ENCODE data around the gene NCAPD3.

Gene NCAPD3

DNA sequence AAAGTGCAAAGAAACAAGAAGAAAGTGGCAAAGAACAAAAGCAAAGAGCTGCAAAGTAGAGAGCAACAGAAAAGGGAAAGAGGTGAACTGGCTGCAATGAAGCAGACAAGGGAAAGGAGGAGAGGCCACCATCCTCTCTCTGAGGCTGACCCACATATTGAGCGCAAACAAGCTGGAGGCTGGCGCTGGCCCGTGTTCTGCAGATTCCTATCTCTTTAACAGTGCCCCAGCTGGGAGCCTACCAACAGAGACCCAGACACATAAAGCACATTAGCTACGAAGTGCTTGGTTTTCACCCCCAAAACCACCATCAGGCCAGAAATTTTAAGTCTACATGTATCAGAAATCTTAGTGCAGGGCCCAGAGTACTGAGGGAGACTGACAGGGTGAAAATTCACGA, 17.6 kb downstream of the NCAPD3 start:
- TF ChIP-seq TCF4 (CRISPR knock-in tag; IDR thresholded peaks at IDR 0.05; ENCODE audit: borderline replicate concordance), result peak; percentile 25; the same call in 1 of the 2 replicates
- TF ChIP-seq, protein P1, sequence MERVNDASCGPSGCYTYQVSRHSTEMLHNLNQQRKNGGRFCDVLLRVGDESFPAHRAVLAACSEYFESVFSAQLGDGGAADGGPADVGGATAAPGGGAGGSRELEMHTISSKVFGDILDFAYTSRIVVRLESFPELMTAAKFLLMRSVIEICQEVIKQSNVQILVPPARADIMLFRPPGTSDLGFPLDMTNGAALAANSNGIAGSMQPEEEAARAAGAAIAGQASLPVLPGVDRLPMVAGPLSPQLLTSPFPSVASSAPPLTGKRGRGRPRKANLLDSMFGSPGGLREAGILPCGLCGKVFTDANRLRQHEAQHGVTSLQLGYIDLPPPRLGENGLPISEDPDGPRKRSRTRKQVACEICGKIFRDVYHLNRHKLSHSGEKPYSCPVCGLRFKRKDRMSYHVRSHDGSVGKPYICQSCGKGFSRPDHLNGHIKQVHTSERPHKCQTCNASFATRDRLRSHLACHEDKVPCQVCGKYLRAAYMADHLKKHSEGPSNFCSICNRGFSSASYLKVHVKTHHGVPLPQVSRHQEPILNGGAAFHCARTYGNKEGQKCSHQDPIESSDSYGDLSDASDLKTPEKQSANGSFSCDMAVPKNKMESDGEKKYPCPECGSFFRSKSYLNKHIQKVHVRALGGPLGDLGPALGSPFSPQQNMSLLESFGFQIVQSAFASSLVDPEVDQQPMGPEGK (CRISPR knock-in tag; IDR thresholded peaks at IDR 0.05; ENCODE audit: borderline replicate concordance), result no peak
- no peak for TF ChIP-seq ZC3H10 (CRISPR knock-in tag; IDR thresholded peaks at IDR 0.05)
- ATAC-seq, result no peak; the same call in 2 of the 3 replicates

DNA sequence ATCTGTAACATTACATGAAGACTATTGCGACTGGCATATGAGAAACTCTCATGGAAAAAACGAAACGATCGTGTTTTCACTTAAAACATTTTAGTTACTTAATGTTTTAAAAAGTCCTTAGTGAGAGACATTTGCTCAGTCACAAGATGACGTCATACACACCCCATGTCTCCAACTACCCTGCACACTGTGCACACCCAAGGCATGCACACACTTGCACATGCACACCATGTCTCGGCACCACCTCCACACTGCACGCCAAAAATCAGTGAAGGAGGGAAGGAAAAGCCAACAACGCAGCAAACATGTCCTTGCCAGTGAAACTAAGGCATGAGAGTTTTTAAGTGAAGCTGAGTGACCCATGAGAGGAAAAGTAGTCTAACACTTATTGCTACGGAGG, 18.0 kb downstream of the NCAPD3 start:
- ATAC-seq, result no peak
- TF ChIP-seq CSDC2 (CRISPR knock-in tag; IDR thresholded peaks at IDR 0.05) (no peak), ARNTL (CRISPR knock-in tag; IDR thresholded peaks at IDR 0.05; ENCODE audit: borderline replicate concordance, low read depth) (no peak), TCF4 (CRISPR knock-in tag; IDR thresholded peaks at IDR 0.05; ENCODE audit: borderline replicate concordance) (no peak), PPARA (CRISPR knock-in tag; IDR thresholded peaks at IDR 0.05; ENCODE audit: borderline replicate concordance) (no peak), ESRRG (CRISPR knock-in tag; IDR thresholded peaks at IDR 0.05) (no peak), BACH2 (CRISPR knock-in tag; IDR thresholded peaks at IDR 0.05; ENCODE audit: borderline replicate concordance) (no peak), ZNF70 (CRISPR knock-in tag; IDR thresholded peaks at IDR 0.05) (no peak), ZC3H10 (CRISPR knock-in tag; IDR thresholded peaks at IDR 0.05) (no peak), TOX (CRISPR knock-in tag; IDR thresholded peaks at IDR 0.05; ENCODE audit: borderline replicate concordance) (no peak), GLIS3 (CRISPR knock-in tag; IDR thresholded peaks at IDR 0.05) (no peak), SNAI2 (CRISPR knock-in tag; IDR thresholded peaks at IDR 0.05) (no peak), ZFP3 (CRISPR knock-in tag; IDR thresholded peaks at IDR 0.05) (no peak), ZNF565 (CRISPR knock-in tag; conservative IDR thresholded peaks at IDR 0.05; ENCODE audit: low read depth) (no peak)
- TF ChIP-seq, protein P2, sequence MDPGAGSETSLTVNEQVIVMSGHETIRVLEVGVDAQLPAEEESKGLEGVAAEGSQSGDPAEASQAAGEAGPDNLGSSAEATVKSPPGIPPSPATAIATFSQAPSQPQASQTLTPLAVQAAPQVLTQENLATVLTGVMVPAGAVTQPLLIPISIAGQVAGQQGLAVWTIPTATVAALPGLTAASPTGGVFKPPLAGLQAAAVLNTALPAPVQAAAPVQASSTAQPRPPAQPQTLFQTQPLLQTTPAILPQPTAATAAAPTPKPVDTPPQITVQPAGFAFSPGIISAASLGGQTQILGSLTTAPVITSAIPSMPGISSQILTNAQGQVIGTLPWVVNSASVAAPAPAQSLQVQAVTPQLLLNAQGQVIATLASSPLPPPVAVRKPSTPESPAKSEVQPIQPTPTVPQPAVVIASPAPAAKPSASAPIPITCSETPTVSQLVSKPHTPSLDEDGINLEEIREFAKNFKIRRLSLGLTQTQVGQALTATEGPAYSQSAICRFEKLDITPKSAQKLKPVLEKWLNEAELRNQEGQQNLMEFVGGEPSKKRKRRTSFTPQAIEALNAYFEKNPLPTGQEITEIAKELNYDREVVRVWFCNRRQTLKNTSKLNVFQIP (CRISPR knock-in tag; IDR thresholded peaks at IDR 0.05; ENCODE audit: borderline replicate concordance, low read depth), result no peak
- TF ChIP-seq, protein P3, sequence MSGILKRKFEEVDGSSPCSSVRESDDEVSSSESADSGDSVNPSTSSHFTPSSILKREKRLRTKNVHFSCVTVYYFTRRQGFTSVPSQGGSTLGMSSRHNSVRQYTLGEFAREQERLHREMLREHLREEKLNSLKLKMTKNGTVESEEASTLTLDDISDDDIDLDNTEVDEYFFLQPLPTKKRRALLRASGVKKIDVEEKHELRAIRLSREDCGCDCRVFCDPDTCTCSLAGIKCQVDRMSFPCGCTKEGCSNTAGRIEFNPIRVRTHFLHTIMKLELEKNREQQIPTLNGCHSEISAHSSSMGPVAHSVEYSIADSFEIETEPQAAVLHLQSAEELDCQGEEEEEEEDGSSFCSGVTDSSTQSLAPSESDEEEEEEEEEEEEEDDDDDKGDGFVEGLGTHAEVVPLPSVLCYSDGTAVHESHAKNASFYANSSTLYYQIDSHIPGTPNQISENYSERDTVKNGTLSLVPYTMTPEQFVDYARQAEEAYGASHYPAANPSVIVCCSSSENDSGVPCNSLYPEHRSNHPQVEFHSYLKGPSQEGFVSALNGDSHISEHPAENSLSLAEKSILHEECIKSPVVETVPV (CRISPR knock-in tag; IDR thresholded peaks at IDR 0.05), result no peak
- TF ChIP-seq, protein P1 (CRISPR knock-in tag; IDR thresholded peaks at IDR 0.05; ENCODE audit: borderline replicate concordance), result no peak
- TF ChIP-seq, protein P4, sequence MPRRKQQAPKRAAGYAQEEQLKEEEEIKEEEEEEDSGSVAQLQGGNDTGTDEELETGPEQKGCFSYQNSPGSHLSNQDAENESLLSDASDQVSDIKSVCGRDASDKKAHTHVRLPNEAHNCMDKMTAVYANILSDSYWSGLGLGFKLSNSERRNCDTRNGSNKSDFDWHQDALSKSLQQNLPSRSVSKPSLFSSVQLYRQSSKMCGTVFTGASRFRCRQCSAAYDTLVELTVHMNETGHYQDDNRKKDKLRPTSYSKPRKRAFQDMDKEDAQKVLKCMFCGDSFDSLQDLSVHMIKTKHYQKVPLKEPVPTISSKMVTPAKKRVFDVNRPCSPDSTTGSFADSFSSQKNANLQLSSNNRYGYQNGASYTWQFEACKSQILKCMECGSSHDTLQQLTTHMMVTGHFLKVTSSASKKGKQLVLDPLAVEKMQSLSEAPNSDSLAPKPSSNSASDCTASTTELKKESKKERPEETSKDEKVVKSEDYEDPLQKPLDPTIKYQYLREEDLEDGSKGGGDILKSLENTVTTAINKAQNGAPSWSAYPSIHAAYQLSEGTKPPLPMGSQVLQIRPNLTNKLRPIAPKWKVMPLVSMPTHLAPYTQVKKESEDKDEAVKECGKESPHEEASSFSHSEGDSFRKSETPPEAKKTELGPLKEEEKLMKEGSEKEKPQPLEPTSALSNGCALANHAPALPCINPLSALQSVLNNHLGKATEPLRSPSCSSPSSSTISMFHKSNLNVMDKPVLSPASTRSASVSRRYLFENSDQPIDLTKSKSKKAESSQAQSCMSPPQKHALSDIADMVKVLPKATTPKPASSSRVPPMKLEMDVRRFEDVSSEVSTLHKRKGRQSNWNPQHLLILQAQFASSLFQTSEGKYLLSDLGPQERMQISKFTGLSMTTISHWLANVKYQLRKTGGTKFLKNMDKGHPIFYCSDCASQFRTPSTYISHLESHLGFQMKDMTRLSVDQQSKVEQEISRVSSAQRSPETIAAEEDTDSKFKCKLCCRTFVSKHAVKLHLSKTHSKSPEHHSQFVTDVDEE (CRISPR knock-in tag; IDR thresholded peaks at IDR 0.05), result no peak
- TF ChIP-seq, protein P5, sequence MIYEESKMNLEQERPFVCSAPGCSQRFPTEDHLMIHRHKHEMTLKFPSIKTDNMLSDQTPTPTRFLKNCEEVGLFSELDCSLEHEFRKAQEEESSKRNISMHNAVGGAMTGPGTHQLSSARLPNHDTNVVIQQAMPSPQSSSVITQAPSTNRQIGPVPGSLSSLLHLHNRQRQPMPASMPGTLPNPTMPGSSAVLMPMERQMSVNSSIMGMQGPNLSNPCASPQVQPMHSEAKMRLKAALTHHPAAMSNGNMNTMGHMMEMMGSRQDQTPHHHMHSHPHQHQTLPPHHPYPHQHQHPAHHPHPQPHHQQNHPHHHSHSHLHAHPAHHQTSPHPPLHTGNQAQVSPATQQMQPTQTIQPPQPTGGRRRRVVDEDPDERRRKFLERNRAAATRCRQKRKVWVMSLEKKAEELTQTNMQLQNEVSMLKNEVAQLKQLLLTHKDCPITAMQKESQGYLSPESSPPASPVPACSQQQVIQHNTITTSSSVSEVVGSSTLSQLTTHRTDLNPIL (CRISPR knock-in tag; IDR thresholded peaks at IDR 0.05; ENCODE audit: low read depth), result no peak

DNA sequence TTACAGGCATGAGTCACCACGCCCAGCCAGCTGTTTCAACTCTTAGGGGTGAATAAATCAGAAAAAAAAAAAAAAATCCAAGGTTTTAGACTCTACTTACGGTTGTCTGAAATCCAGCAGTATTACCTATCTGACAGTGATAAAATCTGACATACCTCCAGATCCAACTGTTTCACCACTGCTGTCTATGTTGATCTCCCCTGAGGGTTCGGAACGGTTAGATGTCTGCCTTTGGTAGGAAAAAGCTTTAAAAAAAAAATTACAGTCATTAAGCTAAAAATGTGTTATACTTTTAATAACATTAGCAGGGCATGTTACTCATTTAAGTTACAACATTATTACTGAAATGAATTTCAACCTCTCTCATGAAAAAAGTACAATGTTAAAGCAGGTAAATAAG, 21.1 kb downstream of the NCAPD3 start:
- no peak for ATAC-seq

More for the DNA sequence above, 21.1 kb downstream of the NCAPD3 start:
- TF ChIP-seq, protein P3 (CRISPR knock-in tag; IDR thresholded peaks at IDR 0.05), result no peak
- TF ChIP-seq OSR1 (CRISPR knock-in tag; IDR thresholded peaks at IDR 0.05) (no peak), ESRRG (CRISPR knock-in tag; IDR thresholded peaks at IDR 0.05) (no peak), BACH2 (CRISPR knock-in tag; IDR thresholded peaks at IDR 0.05; ENCODE audit: borderline replicate concordance) (no peak), CSDC2 (CRISPR knock-in tag; IDR thresholded peaks at IDR 0.05) (no peak), ZFP30 (CRISPR knock-in tag; IDR thresholded peaks at IDR 0.05) (no peak), ZFP3 (CRISPR knock-in tag; IDR thresholded peaks at IDR 0.05) (no peak), ISL1 (CRISPR knock-in tag; IDR thresholded peaks at IDR 0.05) (no peak), ZNF70 (CRISPR knock-in tag; IDR thresholded peaks at IDR 0.05) (no peak), SNAI2 (CRISPR knock-in tag; IDR thresholded peaks at IDR 0.05) (no peak), ARNTL (CRISPR knock-in tag; IDR thresholded peaks at IDR 0.05; ENCODE audit: borderline replicate concordance, low read depth) (no peak)
- TF ChIP-seq, protein P5 (CRISPR knock-in tag; IDR thresholded peaks at IDR 0.05; ENCODE audit: low read depth), result no peak
